HEK293 (cell line): ENCODE data around the gene THRA.
A peak's percentile ranks its signal among the peaks of the same experiment; 100 is the strongest.

Source experiments
- BCL11A ChIP-seq: fragments of 450-650 bp; formaldehyde crosslinking; IDR thresholded peaks from 2 replicates; pipeline ENCODE4 v1.5.1; 2016; ENCODE audit warnings: low read depth, missing biosample characterization, missing genetic modification characterization
- FEZF1 ChIP-seq: fragments of 450-650 bp; formaldehyde crosslinking; IDR thresholded peaks from 2 replicates; pipeline ENCODE4 v1.5.1; 2016; ENCODE audit warnings: missing biosample characterization, missing genetic modification characterization
- HIC1 ChIP-seq: fragments of 450-650 bp; formaldehyde crosslinking; IDR thresholded peaks from 2 replicates; pipeline ENCODE4 v1.5.1; 2016; ENCODE audit warnings: missing biosample characterization, missing genetic modification characterization
- KLF10 ChIP-seq: fragments of 450-650 bp; IDR thresholded peaks from 2 replicates; pipeline ENCODE4 v1.5.1; 2018; ENCODE audit warnings: missing biosample characterization, mild to moderate bottlenecking, missing genetic modification characterization
- KLF7 ChIP-seq: fragments of 450-650 bp; formaldehyde crosslinking; IDR thresholded peaks from 2 replicates; pipeline ENCODE4 v1.5.1; 2016; ENCODE audit warnings: missing biosample characterization, missing genetic modification characterization, borderline replicate concordance
- PRDM1 ChIP-seq: fragments of 450-650 bp; formaldehyde crosslinking; IDR thresholded peaks from 2 replicates; pipeline ENCODE4; 2016; ENCODE audit warnings: missing biosample characterization, missing genetic modification characterization
- ZEB2 ChIP-seq: fragments of 450-650 bp; formaldehyde crosslinking; IDR thresholded peaks from 2 replicates; pipeline ENCODE4 v1.5.1; 2016; ENCODE audit warnings: missing biosample characterization, missing genetic modification characterization
- ZFHX2 ChIP-seq: fragments of 450-650 bp; formaldehyde crosslinking; conservative IDR thresholded peaks from 2 replicates; pipeline ENCODE4 v1.5.1; 2016; ENCODE audit warnings: missing biosample characterization, missing genetic modification characterization
- ZNF138 ChIP-seq: fragments of 450-650 bp; formaldehyde crosslinking; IDR thresholded peaks from 2 replicates; pipeline ENCODE4 v1.5.1; 2016; ENCODE audit warnings: missing biosample characterization, missing genetic modification characterization, borderline replicate concordance
- ZNF16 ChIP-seq: fragments of 450-650 bp; formaldehyde crosslinking; IDR thresholded peaks from 2 replicates; pipeline ENCODE4 v1.5.1; 2016; ENCODE audit warnings: low read depth, missing biosample characterization, missing genetic modification characterization
- ZNF19 ChIP-seq: fragments of 450-650 bp; formaldehyde crosslinking; IDR thresholded peaks from 2 replicates; pipeline ENCODE4; 2016; ENCODE audit warnings: missing biosample characterization, missing genetic modification characterization, low read depth
- ZNF266 ChIP-seq: fragments of 450-650 bp; formaldehyde crosslinking; IDR thresholded peaks from 2 replicates; pipeline ENCODE4 v1.5.1; 2016; ENCODE audit warnings: missing biosample characterization, missing genetic modification characterization, low read depth
- ZNF280D ChIP-seq: fragments of 450-650 bp; formaldehyde crosslinking; IDR thresholded peaks from 2 replicates; pipeline ENCODE4 v1.5.1; 2016; ENCODE audit warnings: missing biosample characterization, missing genetic modification characterization
- ZNF335 ChIP-seq: fragments of 450-650 bp; formaldehyde crosslinking; conservative IDR thresholded peaks from 2 replicates; pipeline ENCODE4 v1.5.1; 2016; ENCODE audit warnings: missing biosample characterization, missing genetic modification characterization
- ZNF391 ChIP-seq: fragments of 450-650 bp; formaldehyde crosslinking; IDR thresholded peaks from 2 replicates; pipeline ENCODE4 v1.5.1; 2016; ENCODE audit warnings: low read depth, missing biosample characterization, missing genetic modification characterization, borderline replicate concordance
- ZNF423 ChIP-seq: fragments of 450-650 bp; formaldehyde crosslinking; IDR thresholded peaks from 2 replicates; pipeline ENCODE4 v1.5.1; 2016; ENCODE audit warnings: missing biosample characterization, missing genetic modification characterization
- ZNF473 ChIP-seq: fragments of 450-650 bp; formaldehyde crosslinking; IDR thresholded peaks from 2 replicates; pipeline ENCODE4 v1.5.1; 2017; ENCODE audit warnings: missing biosample characterization, missing genetic modification characterization
- ZNF571 ChIP-seq: fragments of 450-650 bp; formaldehyde crosslinking; IDR thresholded peaks from 2 replicates; pipeline ENCODE4 v1.5.0; 2017; ENCODE audit warnings: missing biosample characterization, missing genetic modification characterization
- ZNF585B ChIP-seq: fragments of 450-650 bp; formaldehyde crosslinking; IDR thresholded peaks from 2 replicates; pipeline ENCODE4 v1.5.1; 2016; ENCODE audit warnings: missing biosample characterization, missing genetic modification characterization
- ZNF623 ChIP-seq: fragments of 450-650 bp; formaldehyde crosslinking; IDR thresholded peaks from 2 replicates; pipeline ENCODE4 v1.5.1; 2016; ENCODE audit warnings: missing biosample characterization, missing genetic modification characterization
- ZNF660 ChIP-seq: fragments of 450-650 bp; IDR thresholded peaks from 2 replicates; pipeline ENCODE4 v1.5.1; 2018; ENCODE audit warnings: missing biosample characterization, mild to moderate bottlenecking, missing genetic modification characterization
- ZNF701 ChIP-seq: fragments of 450-650 bp; formaldehyde crosslinking; IDR thresholded peaks from 2 replicates; pipeline ENCODE4 v1.5.1; 2016; ENCODE audit warnings: missing biosample characterization, missing genetic modification characterization
- ZNF785 ChIP-seq: fragments of 450-650 bp; formaldehyde crosslinking; IDR thresholded peaks from 2 replicates; pipeline ENCODE4 v1.5.1; 2016; ENCODE audit warnings: missing biosample characterization, missing genetic modification characterization
- ZNF791 ChIP-seq: fragments of 450-650 bp; formaldehyde crosslinking; IDR thresholded peaks from 2 replicates; pipeline ENCODE4 v1.5.1; 2016; ENCODE audit warnings: missing biosample characterization, missing genetic modification characterization
- TF ChIP-seq, protein P1 (sequence below): fragments of 450-650 bp; formaldehyde crosslinking; IDR thresholded peaks from 2 replicates; pipeline ENCODE4 v1.5.1; 2016; ENCODE audit warnings: missing biosample characterization, missing genetic modification characterization
- TF ChIP-seq, protein P2 (sequence below): fragments of 450-650 bp; formaldehyde crosslinking; IDR thresholded peaks from 2 replicates; pipeline ENCODE4 v1.5.1; 2016; ENCODE audit warnings: missing biosample characterization, missing genetic modification characterization
- TF ChIP-seq, protein P3 (sequence below): fragments of 450-650 bp; formaldehyde crosslinking; IDR thresholded peaks from 2 replicates; pipeline ENCODE4 v1.5.1; 2016; ENCODE audit warnings: missing biosample characterization, missing genetic modification characterization

Gene THRA

GRCh38 chr17:40113110-40113906 is 50.5 kb downstream of the THRA start (continued):
- TF ChIP-seq, protein P1, sequence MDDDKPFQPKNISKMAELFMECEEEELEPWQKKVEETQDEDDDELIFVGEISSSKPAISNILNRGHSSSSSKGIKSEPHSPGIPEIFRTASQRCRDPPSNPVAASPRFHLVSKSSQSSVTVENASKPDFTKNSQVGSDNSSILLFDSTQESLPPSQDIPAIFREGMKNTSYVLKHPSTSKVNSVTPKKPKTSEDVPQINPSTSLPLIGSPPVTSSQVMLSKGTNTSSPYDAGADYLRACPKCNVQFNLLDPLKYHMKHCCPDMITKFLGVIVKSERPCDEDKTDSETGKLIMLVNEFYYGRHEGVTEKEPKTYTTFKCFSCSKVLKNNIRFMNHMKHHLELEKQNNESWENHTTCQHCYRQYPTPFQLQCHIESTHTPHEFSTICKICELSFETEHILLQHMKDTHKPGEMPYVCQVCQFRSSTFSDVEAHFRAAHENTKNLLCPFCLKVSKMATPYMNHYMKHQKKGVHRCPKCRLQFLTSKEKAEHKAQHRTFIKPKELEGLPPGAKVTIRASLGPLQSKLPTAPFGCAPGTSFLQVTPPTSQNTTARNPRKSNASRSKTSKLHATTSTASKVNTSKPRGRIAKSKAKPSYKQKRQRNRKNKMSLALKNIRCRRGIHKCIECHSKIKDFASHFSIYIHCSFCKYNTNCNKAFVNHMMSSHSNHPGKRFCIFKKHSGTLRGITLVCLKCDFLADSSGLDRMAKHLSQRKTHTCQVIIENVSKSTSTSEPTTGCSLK (tag by site-specific recombination), result no peak
- TF ChIP-seq ZNF791 (no peak), ZNF473 (tag by site-specific recombination) (no peak), KLF10 (tag by site-specific recombination) (peak; percentile 94), ZNF423 (no peak), ZNF701 (tag by site-specific recombination) (no peak), ZNF660 (tag by site-specific recombination) (peak; percentile 66; the same call in 1 of the 2 replicates), ZNF16 (tag by site-specific recombination) (no peak), ZNF785 (tag by site-specific recombination) (no peak), ZNF138 (no peak), ZNF19 (tag by site-specific recombination) (no peak), ZNF391 (tag by site-specific recombination) (no peak), KLF7 (tag by site-specific recombination) (peak; percentile 67; the same call in 1 of the 2 replicates), ZEB2 (tag by site-specific recombination) (peak; percentile 69), ZNF623 (tag by site-specific recombination) (no peak), BCL11A (no peak), PRDM1 (no peak), ZNF585B (tag by site-specific recombination) (no peak), HIC1 (tag by site-specific recombination) (peak; percentile 90), ZNF280D (no peak), ZNF571 (tag by site-specific recombination) (no peak), ZNF335 (tag by site-specific recombination) (peak; percentile 79), ZNF266 (tag by site-specific recombination) (no peak), FEZF1 (peak; percentile 42; the same call in 1 of the 2 replicates), ZFHX2 (tag by site-specific recombination) (peak; percentile 82)
- TF ChIP-seq, protein P2, sequence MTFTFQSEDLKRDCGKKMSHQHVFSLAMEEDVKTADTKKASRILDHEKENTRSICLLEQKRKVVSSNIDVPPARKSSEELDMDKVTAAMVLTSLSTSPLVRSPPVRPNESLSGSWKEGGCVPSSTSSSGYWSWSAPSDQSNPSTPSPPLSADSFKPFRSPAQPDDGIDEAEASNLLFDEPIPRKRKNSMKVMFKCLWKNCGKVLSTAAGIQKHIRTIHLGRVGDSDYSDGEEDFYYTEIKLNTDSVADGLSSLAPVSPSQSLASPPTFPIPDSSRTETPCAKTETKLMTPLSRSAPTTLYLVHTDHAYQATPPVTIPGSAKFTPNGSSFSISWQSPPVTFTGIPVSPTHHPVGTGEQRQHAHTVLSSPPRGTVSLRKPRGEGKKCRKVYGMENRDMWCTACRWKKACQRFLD (tag by site-specific recombination), result no peak
- TF ChIP-seq, protein P3, sequence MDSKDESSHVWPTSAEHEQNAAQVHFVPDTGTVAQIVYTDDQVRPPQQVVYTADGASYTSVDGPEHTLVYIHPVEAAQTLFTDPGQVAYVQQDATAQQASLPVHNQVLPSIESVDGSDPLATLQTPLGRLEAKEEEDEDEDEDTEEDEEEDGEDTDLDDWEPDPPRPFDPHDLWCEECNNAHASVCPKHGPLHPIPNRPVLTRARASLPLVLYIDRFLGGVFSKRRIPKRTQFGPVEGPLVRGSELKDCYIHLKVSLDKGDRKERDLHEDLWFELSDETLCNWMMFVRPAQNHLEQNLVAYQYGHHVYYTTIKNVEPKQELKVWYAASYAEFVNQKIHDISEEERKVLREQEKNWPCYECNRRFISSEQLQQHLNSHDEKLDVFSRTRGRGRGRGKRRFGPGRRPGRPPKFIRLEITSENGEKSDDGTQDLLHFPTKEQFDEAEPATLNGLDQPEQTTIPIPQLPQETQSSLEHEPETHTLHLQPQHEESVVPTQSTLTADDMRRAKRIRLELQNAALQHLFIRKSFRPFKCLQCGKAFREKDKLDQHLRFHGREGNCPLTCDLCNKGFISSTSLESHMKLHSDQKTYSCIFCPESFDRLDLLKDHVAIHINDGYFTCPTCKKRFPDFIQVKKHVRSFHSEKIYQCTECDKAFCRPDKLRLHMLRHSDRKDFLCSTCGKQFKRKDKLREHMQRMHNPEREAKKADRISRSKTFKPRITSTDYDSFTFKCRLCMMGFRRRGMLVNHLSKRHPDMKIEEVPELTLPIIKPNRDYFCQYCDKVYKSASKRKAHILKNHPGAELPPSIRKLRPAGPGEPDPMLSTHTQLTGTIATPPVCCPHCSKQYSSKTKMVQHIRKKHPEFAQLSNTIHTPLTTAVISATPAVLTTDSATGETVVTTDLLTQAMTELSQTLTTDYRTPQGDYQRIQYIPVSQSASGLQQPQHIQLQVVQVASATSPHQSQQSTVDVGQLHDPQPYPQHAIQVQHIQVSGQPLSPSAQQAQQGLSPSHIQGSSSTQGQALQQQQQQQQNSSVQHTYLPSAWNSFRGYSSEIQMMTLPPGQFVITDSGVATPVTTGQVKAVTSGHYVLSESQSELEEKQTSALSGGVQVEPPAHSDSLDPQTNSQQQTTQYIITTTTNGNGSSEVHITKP (tag by site-specific recombination), result peak; percentile 95
